Measurements from ENCODE around the gene DIP2C.
"Not testable (repeated sequence)": the region's sequence is repeated elsewhere in the genome, so short reads cannot be mapped to it uniquely, and the experiment has no call there.

DIP2C gene

DNA sequence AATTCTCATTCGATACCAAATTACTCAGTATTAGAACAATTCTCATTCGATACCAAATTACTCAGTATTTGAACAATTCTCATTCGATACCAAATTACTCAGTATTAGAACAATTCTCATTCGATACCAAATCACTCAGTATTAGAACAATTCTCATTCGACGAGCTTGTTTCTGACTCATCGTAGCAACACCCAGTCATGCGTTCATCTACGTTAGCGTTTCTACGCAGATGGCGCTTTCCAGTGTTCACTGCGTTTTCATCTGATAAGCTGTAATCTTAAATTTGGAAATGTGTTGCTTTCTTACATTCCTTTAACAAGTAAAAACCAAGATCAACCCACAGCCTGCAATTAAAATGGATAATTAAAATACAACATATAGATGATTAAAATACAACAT lies 277.9 kb downstream of the DIP2C start:
- no peak for DNase-seq (ENCODE audit: low spot score)

DNA sequence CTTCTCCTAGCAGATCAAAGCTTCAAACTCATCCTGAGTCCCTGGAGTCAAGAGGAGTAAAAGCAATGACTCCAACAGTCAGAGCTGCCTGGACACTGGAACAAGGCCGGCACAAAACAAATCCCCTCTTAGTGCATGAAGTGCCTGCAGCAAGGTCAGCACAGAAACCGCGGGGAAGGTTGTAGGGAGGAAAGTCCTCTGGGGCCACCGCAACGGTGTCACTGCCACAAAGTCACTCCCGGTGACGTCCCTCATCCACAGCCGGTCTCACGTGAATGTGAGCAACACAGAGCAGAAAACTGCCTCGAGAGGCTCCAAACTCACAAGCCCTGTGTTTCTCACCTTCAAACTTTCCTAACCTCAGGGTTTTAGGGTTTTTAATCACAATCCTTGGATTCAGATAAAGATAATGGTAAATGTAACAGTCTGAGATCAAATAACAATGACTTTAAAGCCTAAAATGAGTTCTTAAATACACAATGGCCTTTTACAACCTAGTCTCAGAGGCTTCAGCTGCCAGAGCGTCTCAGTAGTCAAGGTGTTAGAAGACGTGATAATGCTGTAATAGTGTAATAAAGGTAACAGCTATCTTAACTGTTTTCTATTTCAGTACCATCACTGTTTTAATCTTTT lies 279.9 kb downstream of the DIP2C start:
- no peak for DNase-seq (ENCODE audit: low spot score)

DNA sequence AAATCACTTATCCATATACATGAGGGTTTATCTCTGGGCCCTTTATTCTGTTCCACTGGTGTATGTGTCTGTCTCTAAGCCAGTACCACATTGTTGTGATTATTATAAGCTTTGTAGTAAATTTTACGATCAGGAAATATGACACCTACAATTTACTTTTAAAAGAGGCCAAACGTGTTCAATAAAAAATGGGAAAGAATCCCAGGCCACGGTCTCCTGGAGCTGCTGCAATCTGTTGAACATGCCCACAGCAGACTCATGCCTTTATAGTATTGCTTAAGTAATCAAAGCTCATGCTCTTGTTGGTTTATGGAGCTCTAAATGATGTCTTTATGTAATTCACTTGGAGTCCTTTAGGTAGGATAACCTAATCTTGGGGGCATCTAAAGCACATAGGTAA lies 281.2 kb downstream of the DIP2C start:
- no peak for DNase-seq (ENCODE audit: low spot score)

DNA sequence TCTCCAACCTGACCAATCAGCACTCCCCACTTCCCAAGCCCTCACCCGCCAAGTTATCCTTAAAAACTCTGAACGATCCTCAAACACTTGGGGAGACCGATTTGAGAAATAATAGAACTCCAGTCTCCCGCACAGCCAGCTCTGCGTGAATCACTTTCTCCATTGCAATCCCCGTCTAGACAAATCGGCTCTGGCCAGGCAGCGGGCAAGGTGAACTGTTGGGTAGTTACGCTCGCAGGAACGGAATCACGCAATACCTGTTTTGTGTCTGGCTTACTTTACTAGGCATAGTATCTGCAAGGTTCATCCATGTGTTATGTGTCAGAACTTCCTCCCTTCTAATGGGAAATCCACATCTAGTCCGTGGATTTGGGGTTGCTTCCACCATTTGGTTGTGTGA lies 282.5 kb downstream of the DIP2C start:
- DNase-seq (ENCODE audit: low spot score) = no peak

DNA sequence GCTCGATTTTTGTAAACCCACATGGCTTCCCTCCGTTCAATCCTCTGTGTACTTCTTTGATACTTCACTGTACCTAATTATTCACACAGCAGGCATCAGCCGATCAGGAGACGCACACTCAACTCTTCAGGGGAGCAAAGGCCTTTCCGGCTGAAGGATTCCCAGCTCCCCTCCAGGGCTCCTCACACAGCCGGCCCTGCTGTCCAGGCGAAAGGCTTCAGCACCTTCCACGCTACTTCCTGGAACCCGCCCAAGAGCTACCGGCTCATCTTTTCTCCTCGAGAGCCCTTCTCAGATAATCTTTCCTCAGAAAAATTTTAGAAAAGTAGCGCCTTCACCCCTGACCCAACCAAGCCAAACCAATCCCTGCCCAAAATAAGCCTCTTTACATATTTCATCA lies 283.8 kb downstream of the DIP2C start:
- no peak for DNase-seq (ENCODE audit: low spot score)

DNA sequence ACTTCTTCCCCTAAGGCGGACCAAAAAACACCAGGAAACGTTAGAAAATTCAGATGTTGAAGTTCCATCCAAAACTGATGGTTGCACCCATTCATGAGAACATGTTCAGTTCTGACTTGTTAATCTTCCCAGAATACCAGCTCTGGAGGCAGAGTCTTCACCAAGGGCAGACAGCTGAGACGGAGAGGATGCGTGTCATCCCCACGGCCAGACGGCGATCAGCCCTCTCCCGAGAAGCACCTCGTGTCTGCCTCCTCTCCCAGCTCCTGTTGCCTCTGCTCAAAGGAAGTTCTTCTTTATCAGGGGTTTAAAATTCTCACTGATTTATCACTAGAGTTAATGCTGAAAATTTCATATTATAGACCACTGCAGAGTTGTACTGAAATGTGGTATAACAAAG lies 284.5 kb downstream of the DIP2C start:
- DNase-seq (ENCODE audit: low spot score) = no peak

DNA sequence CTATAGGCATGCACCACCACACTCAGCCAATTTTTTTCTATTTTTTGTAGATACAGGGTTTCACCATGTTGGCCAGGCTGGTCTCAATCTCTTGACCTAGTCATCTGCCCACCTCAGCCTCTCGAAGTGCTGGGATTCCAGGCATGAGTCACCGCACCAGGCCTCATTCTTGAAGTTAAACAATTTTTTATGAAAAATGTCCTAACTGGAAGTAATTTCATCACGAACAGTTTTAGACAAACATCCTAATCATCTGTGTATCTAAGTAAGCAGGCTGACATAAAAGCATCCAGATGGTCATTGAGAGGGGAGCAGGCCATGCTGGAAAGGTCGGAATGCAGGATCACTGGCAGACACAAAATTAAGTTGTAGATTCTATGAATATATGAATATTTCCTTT lies 285.1 kb downstream of the DIP2C start:
- DNase-seq (ENCODE audit: low spot score) = no peak

DNA sequence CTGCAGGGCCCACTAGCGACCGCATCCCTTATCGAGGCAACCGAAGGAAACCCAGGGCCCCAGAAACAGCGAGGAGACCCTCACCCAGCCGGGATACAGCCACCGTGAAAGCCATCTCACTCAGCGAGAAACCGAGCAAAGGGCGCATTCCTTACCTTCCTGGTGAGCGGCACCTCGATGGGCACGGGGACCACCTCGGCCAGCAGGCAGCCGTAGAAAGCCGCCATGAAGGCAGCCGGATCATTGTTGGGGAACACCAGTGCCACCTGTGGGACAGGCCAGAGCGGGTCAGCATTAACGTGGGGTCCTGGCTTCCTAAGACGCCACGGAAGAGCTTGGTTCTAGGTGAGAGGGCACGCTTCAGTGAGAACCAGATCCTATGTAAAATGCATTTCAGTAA lies 290.5 kb downstream of the DIP2C start:
- DNase-seq (ENCODE audit: low spot score) = no peak

DNA sequence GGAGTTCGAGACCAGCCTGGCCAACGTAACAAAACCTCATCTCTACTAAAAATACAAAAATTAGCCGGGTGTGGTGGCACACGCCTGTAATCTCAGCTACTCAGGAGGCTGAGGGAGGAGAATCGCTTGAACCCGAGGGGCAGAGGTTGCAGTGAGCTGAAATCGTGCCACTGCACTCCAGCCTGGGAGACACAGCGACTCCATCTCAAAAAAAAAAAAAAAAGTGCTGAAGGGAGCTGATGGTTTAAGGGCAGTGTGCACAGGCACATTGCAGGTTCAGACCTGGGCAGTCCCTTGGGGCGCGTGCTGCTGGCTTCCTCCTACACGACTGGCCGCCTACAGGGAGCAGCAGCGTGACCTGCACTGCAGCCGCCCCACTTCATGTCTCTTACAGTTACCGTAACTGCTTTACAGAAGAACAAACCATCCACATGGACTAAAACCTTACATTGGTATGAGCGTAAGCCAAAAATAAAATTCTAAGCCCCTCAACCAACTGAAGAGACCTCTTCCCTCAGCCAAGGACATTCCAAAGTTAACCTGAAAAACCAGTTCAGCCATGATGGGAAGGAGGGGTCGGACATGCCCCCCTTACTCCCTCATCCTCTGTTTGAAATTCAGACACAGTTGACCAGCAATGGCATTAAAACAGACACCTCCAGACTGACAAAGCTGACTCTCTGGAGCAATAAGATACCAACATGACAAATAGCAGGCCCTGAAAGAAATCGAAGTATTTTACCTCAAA lies 292.0 kb downstream of the DIP2C start:
- no peak for DNase-seq (ENCODE audit: low spot score)

DNA sequence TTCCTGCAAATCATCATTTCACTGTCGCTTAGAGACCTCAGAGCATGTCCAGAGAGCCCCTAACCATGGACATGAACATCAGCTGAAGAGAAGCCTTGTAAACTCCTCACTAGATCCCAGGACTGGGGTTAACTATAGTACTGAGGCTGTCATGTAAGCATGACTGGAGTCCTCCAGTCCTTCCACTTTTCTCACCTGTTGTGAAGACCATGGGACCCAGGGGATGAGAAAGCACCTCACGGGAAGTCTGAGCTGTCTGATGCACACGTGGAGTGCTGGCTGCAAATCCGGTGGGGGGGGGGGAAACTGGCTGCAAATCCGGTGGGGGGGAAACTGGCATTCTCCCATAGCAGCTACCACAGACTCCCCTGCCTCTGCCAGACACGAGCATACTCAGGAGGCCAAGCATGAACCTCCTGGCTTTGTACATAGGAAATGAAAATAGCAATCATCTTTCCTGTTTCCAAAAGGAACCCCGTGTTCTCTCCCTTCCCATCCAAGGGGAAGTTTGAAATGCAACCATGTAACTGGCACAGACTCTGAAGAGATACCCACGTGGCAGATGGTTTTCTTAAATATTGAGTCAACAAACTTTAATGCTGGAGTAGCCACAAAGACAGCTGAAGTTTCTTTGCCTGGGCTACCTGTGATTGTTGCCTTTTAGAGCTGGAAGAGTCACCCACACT lies 292.8 kb downstream of the DIP2C start:
- no peak for DNase-seq (ENCODE audit: low spot score)

DNA sequence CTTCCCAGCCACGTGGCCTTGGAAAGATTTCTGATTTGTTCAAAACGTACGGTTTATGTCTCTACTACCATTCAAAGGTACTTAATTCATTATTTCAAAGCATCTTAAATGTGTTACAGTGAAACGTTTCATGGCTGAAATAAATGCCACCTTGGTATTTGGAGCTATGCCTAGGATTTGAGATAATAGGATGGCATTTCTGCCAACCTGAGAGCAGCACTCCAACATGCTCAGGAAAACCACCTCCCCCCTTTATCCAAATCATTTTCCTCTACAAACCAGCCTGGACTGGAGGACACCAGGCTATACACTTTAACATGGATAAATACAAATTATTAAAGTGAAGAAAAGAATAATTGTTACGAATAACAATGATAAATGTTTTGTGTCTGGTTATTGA lies 293.4 kb downstream of the DIP2C start:
- DNase-seq (ENCODE audit: low spot score) = no peak

DNA sequence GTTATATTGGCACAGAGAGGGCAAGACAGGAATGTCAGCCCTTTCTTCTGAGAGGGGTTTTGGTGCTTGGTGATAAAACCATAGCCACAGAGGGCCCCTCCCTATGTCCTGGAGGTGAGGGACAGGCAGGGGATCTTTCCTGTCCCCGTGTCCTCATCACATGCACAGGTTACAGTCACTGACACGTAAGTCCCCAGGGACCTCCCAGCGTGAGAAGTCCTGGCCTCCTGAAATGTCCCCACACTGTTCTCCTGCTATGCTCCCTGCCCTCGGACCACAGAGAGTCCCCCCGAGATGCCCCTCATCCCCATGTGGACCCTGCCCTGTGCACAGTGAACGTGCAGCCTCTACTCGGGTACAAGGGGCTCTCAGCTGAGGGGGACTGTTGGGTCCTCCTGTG lies 293.8 kb downstream of the DIP2C start:
- DNase-seq (ENCODE audit: low spot score) = no peak

DNA sequence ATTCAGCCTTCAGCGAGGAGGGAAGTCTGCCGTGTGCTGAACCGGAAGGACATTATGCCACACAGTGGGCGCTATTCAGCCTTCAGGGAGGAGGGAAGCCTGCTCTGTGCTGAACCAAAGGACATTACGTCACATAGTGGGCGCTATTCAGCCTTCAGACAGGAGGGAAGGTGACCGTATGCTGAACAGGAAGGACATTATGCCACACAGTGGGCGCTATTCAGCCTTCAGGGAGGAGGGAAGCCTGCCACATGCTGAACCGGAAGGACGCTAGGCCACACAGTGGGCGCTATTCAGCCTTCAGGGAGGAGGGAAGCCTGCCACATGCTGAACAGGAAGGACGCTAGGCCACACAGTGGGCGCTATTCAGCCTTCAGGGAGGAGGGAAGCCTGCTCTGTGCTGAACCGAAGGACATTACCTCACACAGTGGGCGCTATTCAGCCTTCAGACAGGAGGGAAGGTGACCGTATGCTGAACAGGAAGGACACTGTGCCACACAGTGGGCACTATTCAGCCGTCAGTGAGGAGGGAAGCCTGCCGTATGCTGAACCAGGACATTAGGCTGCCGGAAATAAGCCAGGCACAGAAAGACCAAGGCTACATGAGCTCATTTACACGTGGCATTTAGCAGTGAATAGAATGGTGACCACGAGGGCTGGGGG lies 294.9 kb downstream of the DIP2C start:
- DNase-seq (ENCODE audit: low spot score) = not testable (repeated sequence)

DNA sequence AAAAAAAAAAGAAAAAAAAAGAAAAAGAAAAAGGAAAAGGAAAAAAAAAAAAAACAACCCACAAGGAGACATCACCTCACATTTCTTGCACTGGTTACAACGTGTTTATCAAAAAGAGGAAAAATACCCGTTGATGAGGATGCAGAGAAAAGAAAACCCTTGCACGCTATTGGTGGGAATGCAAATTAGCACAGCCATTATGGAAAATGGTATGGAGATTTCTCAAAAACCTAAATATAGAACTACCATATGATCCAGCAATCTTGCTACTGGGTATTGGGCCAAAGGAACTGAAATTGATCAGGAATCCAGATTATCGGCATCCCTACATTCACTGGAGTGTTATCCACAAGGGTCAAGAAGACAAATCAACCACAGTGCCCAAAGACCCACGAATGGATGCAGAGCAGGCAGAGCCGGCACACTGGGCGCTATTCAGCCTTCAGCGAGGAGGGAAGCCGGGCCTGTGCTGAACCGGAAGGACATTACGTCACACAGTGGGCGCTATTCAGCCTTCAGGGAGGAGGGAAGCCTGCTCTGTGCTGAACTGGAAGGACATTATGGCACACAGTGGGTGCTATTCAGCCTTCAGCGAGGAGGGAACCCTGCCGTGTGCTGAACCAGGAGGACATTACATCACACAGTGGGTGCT lies 295.6 kb downstream of the DIP2C start:
- no peak for DNase-seq (ENCODE audit: low spot score)

DNA sequence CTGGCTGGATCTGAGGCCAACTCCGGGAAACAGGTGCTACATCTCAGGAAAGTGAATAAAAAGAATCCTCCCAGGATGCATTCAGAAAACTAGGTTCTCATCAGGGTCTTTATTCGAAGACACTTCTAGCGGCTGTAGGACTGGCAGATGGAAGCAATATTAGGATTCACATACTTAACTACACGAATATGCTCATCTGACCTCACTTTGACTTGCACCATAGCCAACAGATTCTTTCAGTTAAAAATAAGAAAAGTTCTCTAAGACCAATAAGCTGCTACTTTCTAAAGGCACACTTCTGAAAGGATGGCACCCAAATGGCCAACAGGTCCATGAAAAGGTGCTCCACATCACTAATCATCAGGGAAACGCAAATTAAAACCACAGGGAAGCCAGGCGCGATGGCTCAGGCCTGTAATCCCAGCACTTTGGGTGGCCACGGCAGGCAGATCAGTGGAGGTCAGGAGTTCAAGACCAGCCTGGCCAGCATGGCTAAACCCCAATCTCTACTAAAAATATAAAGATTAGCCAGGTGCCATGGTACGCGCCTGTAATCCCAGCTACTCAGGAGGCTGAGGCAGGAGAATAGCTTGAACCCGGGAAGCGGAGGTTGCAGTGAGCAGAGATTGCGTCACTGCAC lies 296.2 kb downstream of the DIP2C start:
- no peak for DNase-seq (ENCODE audit: low spot score)

DNA sequence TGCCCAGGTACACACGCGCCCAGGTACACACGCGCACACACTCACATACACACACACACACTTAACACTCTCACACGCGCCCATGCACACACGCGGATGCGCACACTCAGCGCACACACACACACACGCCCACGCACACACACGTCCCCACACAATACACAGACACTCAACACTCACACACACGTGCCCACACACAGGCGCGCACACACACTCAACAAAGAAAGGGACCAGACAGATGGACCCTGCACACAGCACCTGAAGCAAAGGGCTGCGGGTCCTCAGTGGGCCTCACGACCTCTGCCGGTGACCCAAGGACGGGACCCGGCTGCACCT lies 296.8 kb downstream of the DIP2C start:
- no peak for DNase-seq (ENCODE audit: low spot score)

DNA sequence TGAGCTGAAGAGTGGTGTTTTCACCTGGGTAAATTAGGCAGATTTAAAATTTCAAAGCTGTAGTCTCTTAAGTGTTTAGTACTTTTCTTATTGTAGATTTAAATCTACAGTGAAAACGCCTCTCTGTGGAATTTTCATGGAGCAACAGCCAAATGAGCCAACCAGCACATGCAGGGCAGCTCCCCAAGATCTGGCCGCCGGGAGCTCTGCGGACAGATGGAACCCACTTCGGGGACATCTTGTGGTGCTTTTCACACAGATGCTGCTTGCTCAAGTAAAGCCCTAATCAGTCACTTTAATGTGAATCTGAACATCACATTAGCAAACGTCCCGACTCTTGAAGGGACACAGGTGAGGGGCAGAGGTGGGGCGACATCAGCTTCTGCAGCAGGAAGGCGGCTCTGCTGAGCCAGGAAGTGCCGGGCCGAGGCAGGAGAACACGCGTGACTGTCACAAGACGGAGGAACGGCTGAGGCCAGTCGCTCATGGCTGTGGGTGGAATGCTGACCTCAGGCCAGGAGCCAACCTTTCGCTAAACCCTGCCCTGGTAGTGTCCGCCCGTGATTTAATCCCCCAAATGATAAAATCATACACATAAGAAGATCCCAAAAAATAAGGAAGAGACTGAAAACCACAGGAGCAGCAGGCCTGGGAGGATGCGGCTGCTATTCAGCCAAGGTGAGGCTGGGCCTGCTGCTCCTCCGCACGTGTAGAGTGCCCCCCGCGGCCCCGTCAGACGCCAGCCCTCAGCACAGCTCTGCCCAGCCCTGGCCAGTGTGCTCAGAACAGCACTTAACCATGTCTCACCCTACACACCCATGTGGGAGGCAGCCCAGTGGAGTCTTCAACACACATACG lies 297.4 kb downstream of the DIP2C start:
- no peak for DNase-seq (ENCODE audit: low spot score)

DNA sequence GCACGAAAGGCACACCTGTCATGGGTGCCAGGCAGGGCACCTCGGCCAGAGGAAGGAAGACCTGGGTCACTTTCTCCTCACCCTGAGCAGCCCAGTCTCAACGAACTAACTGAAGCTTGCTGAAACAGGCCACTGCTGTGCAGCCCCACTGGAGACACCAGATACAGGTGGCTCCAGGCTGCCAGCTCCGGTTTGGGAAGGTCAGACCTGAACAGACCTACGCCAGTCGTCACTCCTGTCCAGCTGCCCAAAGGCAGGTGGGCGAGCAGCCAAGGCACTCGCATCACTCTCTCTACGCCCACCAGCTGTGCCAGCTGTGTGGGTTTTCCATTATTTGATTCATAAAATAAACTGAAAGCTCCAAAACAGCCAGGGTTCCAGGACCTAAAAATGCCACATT lies 298.2 kb downstream of the DIP2C start:
- no peak for DNase-seq (ENCODE audit: low spot score)

DNA sequence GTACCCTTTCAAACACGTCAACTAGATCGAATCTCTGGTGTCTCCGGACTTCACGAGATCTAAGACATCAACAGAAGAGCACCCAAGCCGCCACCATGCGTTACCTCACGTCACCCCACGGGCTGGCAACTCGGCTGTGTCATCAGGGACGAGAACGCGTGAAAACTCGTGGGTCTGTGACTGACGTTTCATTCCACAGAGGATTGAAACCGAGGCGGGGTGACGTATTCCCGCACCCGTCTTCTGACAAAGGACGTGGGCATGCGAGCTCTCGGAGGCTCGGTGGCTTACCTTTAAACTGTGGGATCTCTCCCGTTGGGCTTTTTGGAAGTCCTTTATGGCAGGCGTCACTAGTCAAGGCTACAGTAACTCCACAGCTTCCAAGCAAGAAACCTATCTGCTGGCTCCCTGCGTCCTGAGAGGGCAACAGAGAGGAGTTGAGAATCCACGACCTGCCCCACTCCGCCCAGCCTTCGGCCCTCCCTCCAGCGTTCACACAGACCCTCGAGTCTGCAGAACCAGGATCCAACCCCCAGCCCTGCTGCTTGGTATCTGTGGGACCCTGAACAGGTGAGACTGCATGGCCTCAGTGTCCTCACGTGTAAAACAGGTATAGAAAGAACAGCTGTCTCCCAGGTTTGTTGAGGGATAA lies 298.9 kb downstream of the DIP2C start:
- DNase-seq (ENCODE audit: low spot score) = no peak

DNA sequence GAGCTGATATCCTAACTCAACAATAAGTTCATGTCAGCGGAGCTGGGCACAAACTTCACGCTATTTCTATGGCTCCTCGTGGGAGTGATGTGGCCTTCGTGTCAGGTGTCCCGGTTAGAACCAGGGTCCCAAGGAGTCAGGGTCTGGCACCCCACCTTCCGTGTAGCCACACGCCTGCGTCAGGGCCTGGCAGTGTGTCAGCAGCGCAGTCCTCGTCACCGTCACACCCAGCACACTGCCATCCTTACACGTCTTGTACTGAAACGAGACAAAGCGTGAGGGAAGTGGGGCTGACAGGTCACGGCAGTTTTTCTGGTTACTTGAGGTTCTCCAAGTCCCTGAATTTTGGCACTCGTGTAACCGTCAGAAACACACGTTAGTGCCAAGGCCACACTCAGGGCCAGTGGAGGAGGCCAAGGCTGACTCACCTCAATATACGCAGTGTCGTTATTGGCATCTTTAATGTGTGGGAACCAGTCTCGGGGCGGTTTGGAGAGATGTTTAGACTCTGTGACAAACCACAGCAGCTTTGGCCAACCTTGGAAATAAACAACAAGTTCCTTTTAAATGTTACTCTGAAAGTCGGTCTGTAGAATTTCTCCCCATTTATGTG lies 299.5 kb downstream of the DIP2C start:
- DNase-seq (ENCODE audit: low spot score) = no peak
